ENCODE measurements around the gene TRIP13. TPM values are rescaled to one million over a fixed set of nuclear protein-coding genes. Genes with fewer than 3 reads are reported as not detected.
"Not testable (repeated sequence)": the region's sequence is repeated elsewhere in the genome, so short reads cannot be mapped to it uniquely, and the experiment has no call there.

The TRIP13 gene
- total and polyA plus RNA-seq, 4 donors = 2.7 to 6.2 (median 3.2) TPM

- H3K4me1 ChIP-seq (ENCODE audit: control insufficient read depth in 5 of 5, insufficient read depth in 5 of 5, low read length in 5 of 5) = peaks cover 0 to 13% (median 8%) of the 10 kb centered on the region in 5 donors
- DNase-seq (no peak), ATAC-seq (ENCODE audit: insufficient read depth, low FRiP score) (no peak)
- H3K27ac ChIP-seq (ENCODE audit: low read depth in 1 of 2, low read length in 1 of 2) = no peak overlapping the region
- H3K9ac ChIP-seq (ENCODE audit: insufficient read depth in 1 of 2, low read length in 2 of 2) = no peak overlapping the region
- 83 to 93% methylated on average over 19 of the region's 19 CpGs for WGBS, 2 donors
- no peak overlapping the region for H3K4me3 ChIP-seq
- no peak for TF ChIP-seq CTCF (IDR thresholded peaks at IDR 0.05; ENCODE audit: control extremely low read depth, extremely low read depth)
- H3K9me3 ChIP-seq (ENCODE audit: control insufficient read depth in 4 of 4, insufficient read depth in 3 of 4, low read length in 3 of 4) = no peaks in the 10 kb centered on the region
- no peaks in the 10 kb centered on the region for H3K27me3 ChIP-seq (ENCODE audit: control insufficient read depth in 3 of 3, insufficient read depth in 3 of 3, low read length in 2 of 3)
- no peaks in the 10 kb centered on the region for H3K36me3 ChIP-seq (ENCODE audit: control insufficient read depth in 4 of 4, insufficient read depth in 4 of 4, low read length in 4 of 4)
These were observed 43.8 kb downstream of the TRIP13 start for GRCh38 chr5:936149-937144.

GRCh38 chr5:937151-937924, 44.7 kb downstream of the TRIP13 start:
- Histone ChIP-seq H3K9ac (ENCODE audit: insufficient read depth in 1 of 2, low read length in 2 of 2) (no peak overlapping the region), H3K27me3 (ENCODE audit: control insufficient read depth in 3 of 3, insufficient read depth in 3 of 3, low read length in 2 of 3) (no peaks in the 10 kb centered on the region), H3K4me1 (ENCODE audit: control insufficient read depth in 5 of 5, insufficient read depth in 5 of 5, low read length in 5 of 5) (peaks cover 0 to 12% (median 6%) of the 10 kb centered on the region in 5 donors), H3K4me3 (no peak overlapping the region), H3K27ac (ENCODE audit: low read depth in 1 of 2, low read length in 1 of 2) (no peak overlapping the region), H3K36me3 (ENCODE audit: control insufficient read depth in 4 of 4, insufficient read depth in 4 of 4, low read length in 4 of 4) (no peaks in the 10 kb centered on the region), H3K9me3 (ENCODE audit: control insufficient read depth in 4 of 4, insufficient read depth in 3 of 4, low read length in 3 of 4) (no peaks in the 10 kb centered on the region)
- ATAC-seq (ENCODE audit: insufficient read depth, low FRiP score) = no peak
- TF ChIP-seq CTCF (IDR thresholded peaks at IDR 0.05; ENCODE audit: control extremely low read depth, extremely low read depth) = no peak
- 85 to 86% methylated on average over 14 of the region's 14 CpGs for WGBS, 2 donors
- DNase-seq = no peak

GRCh38 chr5:939368-939767, 46.7 kb downstream of the TRIP13 start:
- no peak for ATAC-seq (ENCODE audit: insufficient read depth, low FRiP score)
- WGBS, 2 donors = 79 to 82% methylated on average over 7 of the region's 7 CpGs
- Histone ChIP-seq H3K9me3 (ENCODE audit: control insufficient read depth in 4 of 4, insufficient read depth in 3 of 4, low read length in 3 of 4) (no peaks in the 10 kb centered on the region), H3K9ac (ENCODE audit: insufficient read depth in 1 of 2, low read length in 2 of 2) (no peak overlapping the region), H3K27me3 (ENCODE audit: control insufficient read depth in 3 of 3, insufficient read depth in 3 of 3, low read length in 2 of 3) (no peaks in the 10 kb centered on the region), H3K27ac (ENCODE audit: low read depth in 1 of 2, low read length in 1 of 2) (no peak overlapping the region), H3K4me1 (ENCODE audit: control insufficient read depth in 5 of 5, insufficient read depth in 5 of 5, low read length in 5 of 5) (peaks cover 0 to 14% (median 4%) of the 10 kb centered on the region in 5 donors), H3K36me3 (ENCODE audit: control insufficient read depth in 4 of 4, insufficient read depth in 4 of 4, low read length in 4 of 4) (no peaks in the 10 kb centered on the region), H3K4me3 (no peak overlapping the region)
- no peak for DNase-seq
- no peak for TF ChIP-seq CTCF (IDR thresholded peaks at IDR 0.05; ENCODE audit: control extremely low read depth, extremely low read depth)

GRCh38 chr5:940741-941140, 48.1 kb downstream of the TRIP13 start:
- not testable (repeated sequence) for H3K27ac ChIP-seq (ENCODE audit: low read depth in 1 of 2, low read length in 1 of 2); H3K4me3 ChIP-seq; H3K9ac ChIP-seq (ENCODE audit: insufficient read depth in 1 of 2, low read length in 2 of 2); H3K27me3 ChIP-seq (ENCODE audit: control insufficient read depth in 3 of 3, insufficient read depth in 3 of 3, low read length in 2 of 3); ATAC-seq (ENCODE audit: insufficient read depth, low FRiP score); H3K9me3 ChIP-seq (ENCODE audit: control insufficient read depth in 4 of 4, insufficient read depth in 3 of 4, low read length in 3 of 4); H3K36me3 ChIP-seq (ENCODE audit: control insufficient read depth in 4 of 4, insufficient read depth in 4 of 4, low read length in 4 of 4); DNase-seq
- H3K4me1 ChIP-seq (ENCODE audit: control insufficient read depth in 5 of 5, insufficient read depth in 5 of 5, low read length in 5 of 5) = peaks cover 0 to 14% (median 4%) of the 10 kb centered on the region in 5 donors
- WGBS, 2 donors = 92 to 97% methylated on average over 2 of the region's 2 CpGs
